HG02610 (cell line): ENCODE results near the gene RYK.
"Not testable (repeated sequence)": the region's sequence is repeated elsewhere in the genome, so short reads cannot be mapped to it uniquely, and the experiment has no call there.

ENCODE experiments used
- ATAC-seq: cut with Tn5 transposase; IDR thresholded peaks from one replicate; pipeline ENCODE4 v1.9.1; 2021; ENCODE audit warnings: mild to moderate bottlenecking, moderate library complexity; ENCODE audit not compliant: unreplicated experiment

RYK gene

GRCh38 chr3:134250717-134251220 lies at the start of gene RYK:
RYK (minus strand) TSS chr3:134250859; CDS start chr3:134250654, 205 bp downstream.
- peak; percentile 75 for ATAC-seq

- ATAC-seq, result no peak
Measured at GRCh38 chr3:134299888-134300206, 49.2 kb upstream of the RYK start.

- no peak for ATAC-seq
Measured at GRCh38 chr3:134299185-134299887, 48.7 kb upstream of the RYK start.

- ATAC-seq, result no peak
Measured at GRCh38 chr3:134298249-134298648, 47.6 kb upstream of the RYK start.

- ATAC-seq, result no peak
Measured at GRCh38 chr3:134296616-134297015, 46.0 kb upstream of the RYK start.

GRCh38 chr3:134295930-134296329 lies 45.3 kb upstream of the RYK start:
- no peak for ATAC-seq

GRCh38 chr3:134294302-134295280 lies 43.9 kb upstream of the RYK start:
- ATAC-seq, result peak; percentile 100

GRCh38 chr3:134291319-134292254 lies 40.9 kb upstream of the RYK start:
- ATAC-seq, result no peak

GRCh38 chr3:134287512-134287911 lies 36.9 kb upstream of the RYK start:
- ATAC-seq, result no peak

GRCh38 chr3:134284438-134284837 lies 33.8 kb upstream of the RYK start:
- no peak for ATAC-seq

- ATAC-seq, result no peak
Measured at GRCh38 chr3:134282659-134283047, 32.0 kb upstream of the RYK start.

- ATAC-seq, result no peak
Measured at GRCh38 chr3:134281912-134282658, 31.4 kb upstream of the RYK start.

GRCh38 chr3:134279466-134279865 lies 28.8 kb upstream of the RYK start:
- ATAC-seq, result no peak

- ATAC-seq, result no peak
Measured at GRCh38 chr3:134277066-134277660, 26.5 kb upstream of the RYK start.

- ATAC-seq, result no peak
Measured at GRCh38 chr3:134276086-134276485, 25.4 kb upstream of the RYK start.

- ATAC-seq, result not testable (repeated sequence)
Measured at GRCh38 chr3:134275110-134275509, 24.5 kb upstream of the RYK start.

- ATAC-seq, result no peak
Measured at GRCh38 chr3:134274571-134274970, 23.9 kb upstream of the RYK start.

GRCh38 chr3:134267996-134268395 lies 17.3 kb upstream of the RYK start:
- ATAC-seq, result no peak

GRCh38 chr3:134260987-134261386 lies 10.3 kb upstream of the RYK start:
- ATAC-seq, result no peak
